H1 (cell line): ENCODE results near the gene INSIG1. TPM values are rescaled to one million over a fixed set of nuclear protein-coding genes. Genes with fewer than 3 reads are reported as not detected.

Source experiments
- ATF3 ChIP-seq: IDR thresholded peaks from 2 replicates; pipeline ENCODE4 v1.6.1; 2011; ENCODE audit warnings: low read depth, mild to moderate bottlenecking, low read length; ENCODE audit not compliant: insufficient read depth
- CHD2 ChIP-seq: IDR thresholded peaks from 2 replicates; pipeline ENCODE4 v1.6.1; 2012; ENCODE audit warnings: low read length, improper control_type of control experiment
- CHD7 ChIP-seq: fragments of 300-600 bp; sonication (generic); IDR thresholded peaks from 2 replicates; pipeline ENCODE4 v1.7.1; 2012; ENCODE audit warnings: low read length, moderate library complexity, mild to moderate bottlenecking, inconsistent platforms; ENCODE audit not compliant: insufficient replicate concordance
- CTBP2 ChIP-seq: IDR thresholded peaks from 2 replicates; pipeline ENCODE4 v1.7.0; 2011; ENCODE audit warnings: borderline replicate concordance, mild to moderate bottlenecking, moderate library complexity, mixed read lengths, low read length; ENCODE audit not compliant: insufficient read depth, insufficient read length
- EP300 ChIP-seq, 2 experiments: IDR thresholded peaks; 1 replicate in 1 of 2; 2 replicates in 1 of 2; pipeline ENCODE4 v1.6.1; 2011 to 2012; ENCODE audit warnings: low read depth in 2 of 2, low read length in 2 of 2, mild to moderate bottlenecking in 2 of 2, borderline replicate concordance in 1 of 2, inconsistent platforms in 1 of 2, moderate library complexity in 1 of 2
- GABPA ChIP-seq: IDR thresholded peaks from 2 replicates; pipeline ENCODE4 v1.6.1; 2011; ENCODE audit warnings: mild to moderate bottlenecking, low read length, moderate library complexity, borderline replicate concordance; ENCODE audit not compliant: insufficient read depth
- NRF1 ChIP-seq: IDR thresholded peaks from 2 replicates; pipeline ENCODE4 v1.6.1; 2011; ENCODE audit warnings: mild to moderate bottlenecking, low read depth, low read length, improper control_type of control experiment
- POLR2AphosphoS5 ChIP-seq: IDR thresholded peaks from 2 replicates; pipeline ENCODE4 v1.6.1; 2011; ENCODE audit warnings: low read depth, low read length
- RFX5 ChIP-seq: IDR thresholded peaks from 2 replicates; pipeline ENCODE4 v1.6.1; 2011; ENCODE audit warnings: low read depth, low read length, improper control_type of control experiment, borderline replicate concordance
- SUZ12 ChIP-seq: fragments of 200-600 bp; sonication (generic); IDR thresholded peaks from 2 replicates; pipeline ENCODE4 v1.6.1; 2012; ENCODE audit warnings: mild to moderate bottlenecking, inconsistent platforms, low read length, moderate library complexity, mixed read lengths
- TEAD4 ChIP-seq: IDR thresholded peaks from 2 replicates; pipeline ENCODE4 v1.6.1; 2012; ENCODE audit warnings: low read depth, low read length, inconsistent platforms, mixed read lengths
- polyA plus RNA-seq, 7 experiments: library from polyadenylated mRNA; depleted of rRNA in 3 of 7; stranded (reverse) in 5 of 7; unstranded in 2 of 7; fragments of >200 nt in 5 of 7; fragments of 200-250 nt in 2 of 7; gene quantifications; 1 replicate in 5 of 7; 2 replicates in 1 of 7; 4 replicates in 1 of 7; pipeline versions ENCODE4 v1.2.1 to v1.2.3, GENCODE V29; 2011 to 2013; ENCODE audit warnings: missing spikeins in 2 of 7, mixed read lengths in 2 of 7
- total RNA-seq: library from RNA; stranded (reverse); fragmentation: NEBNext Ultra II Directional; extraction: Animal tissue kit (Norgen Biotek cat#: 25700); gene quantifications from 2 replicates; pipeline ENCODE4 v1.2.1, GENCODE V29; 2021

The INSIG1 gene
- total and polyA plus RNA-seq, 2 of the 8 experiments (the other 6 are each of a cell fraction or from before 2014, with no cell fraction given) = 40.0 to 58.4 TPM

GRCh38 chr7:155329225-155329624 is 31.5 kb downstream of the INSIG1 start (continued):
- no peak for TF ChIP-seq CHD7
- TF ChIP-seq CHD2 = no peak
- TF ChIP-seq EP300 (IDR thresholded peaks at IDR 0.05; ENCODE audit: borderline replicate concordance in 1 of 2, low read depth in 2 of 2, low read length in 2 of 2) = no peak
- no peak for TF ChIP-seq TEAD4
- no peak for TF ChIP-seq SUZ12
- no peak for TF ChIP-seq CTBP2
- TF ChIP-seq POLR2AphosphoS5 = no peak
- no peak for TF ChIP-seq RFX5
- TF ChIP-seq ATF3 = no peak
- TF ChIP-seq GABPA = no peak
- TF ChIP-seq NRF1 = no peak
